Prostate gland (tissue), 2 donors: ENCODE results near the gene MCCC2.

ENCODE experiments used
- POLR2A ChIP-seq: fragments of 450-650 bp; IDR thresholded peaks from one replicate; pipeline ENCODE4 v1.6.1; 2016; ENCODE audit warnings: antibody characterized with exemption, mild to moderate bottlenecking
- POLR2AphosphoS5 ChIP-seq: sonication (generic); formaldehyde crosslinking; IDR thresholded peaks from one replicate; pipeline ENCODE4 v1.6.1; 2017; ENCODE audit warnings: antibody characterized with exemption
- TF ChIP-seq, protein P1 (sequence below), 4 experiments: fragments of 200-600 bp in 2 of 4; fragments of 450-650 bp in 2 of 4; sonication (generic) in 2 of 4; IDR thresholded peaks; 1 replicate in 3 of 4; 2 replicates in 1 of 4; pipeline ENCODE4 v1.5.1; 2016 to 2019; ENCODE audit warnings: antibody characterized with exemption in 4 of 4, mild to moderate bottlenecking in 2 of 4, moderate library complexity in 2 of 4

DNA sequence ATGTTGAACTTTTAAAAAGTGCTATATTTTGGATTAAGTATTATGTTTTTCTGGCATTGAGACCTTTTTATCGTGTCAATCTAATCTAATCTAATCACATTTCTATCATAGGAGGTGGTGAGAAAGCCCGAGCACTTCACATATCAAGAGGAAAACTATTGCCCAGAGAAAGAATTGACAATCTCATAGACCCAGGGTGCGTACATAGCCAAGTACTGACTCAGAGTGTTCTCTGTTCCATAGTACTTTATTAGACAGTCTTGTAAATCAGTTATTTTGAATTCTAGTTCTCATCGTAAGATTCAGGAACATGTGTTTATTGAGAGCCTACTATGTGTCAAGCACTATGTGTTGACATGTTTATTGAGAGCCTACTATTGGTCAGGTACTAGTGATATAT, 9.0 kb downstream of the MCCC2 start:
- TF ChIP-seq, protein P1, sequence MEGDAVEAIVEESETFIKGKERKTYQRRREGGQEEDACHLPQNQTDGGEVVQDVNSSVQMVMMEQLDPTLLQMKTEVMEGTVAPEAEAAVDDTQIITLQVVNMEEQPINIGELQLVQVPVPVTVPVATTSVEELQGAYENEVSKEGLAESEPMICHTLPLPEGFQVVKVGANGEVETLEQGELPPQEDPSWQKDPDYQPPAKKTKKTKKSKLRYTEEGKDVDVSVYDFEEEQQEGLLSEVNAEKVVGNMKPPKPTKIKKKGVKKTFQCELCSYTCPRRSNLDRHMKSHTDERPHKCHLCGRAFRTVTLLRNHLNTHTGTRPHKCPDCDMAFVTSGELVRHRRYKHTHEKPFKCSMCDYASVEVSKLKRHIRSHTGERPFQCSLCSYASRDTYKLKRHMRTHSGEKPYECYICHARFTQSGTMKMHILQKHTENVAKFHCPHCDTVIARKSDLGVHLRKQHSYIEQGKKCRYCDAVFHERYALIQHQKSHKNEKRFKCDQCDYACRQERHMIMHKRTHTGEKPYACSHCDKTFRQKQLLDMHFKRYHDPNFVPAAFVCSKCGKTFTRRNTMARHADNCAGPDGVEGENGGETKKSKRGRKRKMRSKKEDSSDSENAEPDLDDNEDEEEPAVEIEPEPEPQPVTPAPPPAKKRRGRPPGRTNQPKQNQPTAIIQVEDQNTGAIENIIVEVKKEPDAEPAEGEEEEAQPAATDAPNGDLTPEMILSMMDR (IDR thresholded peaks at IDR 0.05): no peak
- TF ChIP-seq POLR2AphosphoS5 (no peak), POLR2A (no peak)
